ENCODE results near the gene FREY1.

DNA sequence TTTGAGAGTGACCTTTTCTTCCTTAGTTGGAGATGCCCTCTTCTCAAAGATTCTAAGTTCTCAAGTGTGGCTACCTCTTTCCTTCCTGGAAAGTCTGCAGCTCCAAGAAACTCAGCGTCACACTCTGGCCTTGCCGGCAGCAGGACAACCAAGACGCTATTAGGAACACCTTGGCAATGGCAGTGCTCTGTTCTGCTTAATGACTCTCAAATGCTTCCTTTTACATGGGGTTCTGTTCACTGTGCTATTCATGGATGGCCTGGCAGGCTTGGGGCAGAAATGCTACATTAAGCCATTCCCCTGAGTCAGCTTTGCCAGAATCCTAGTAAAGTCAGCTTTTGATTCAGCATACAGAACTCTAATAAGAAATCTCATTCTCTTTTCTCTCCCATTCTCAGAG, 41.3 kb upstream of the FREY1 start:
- TF ChIP-seq, protein P1, sequence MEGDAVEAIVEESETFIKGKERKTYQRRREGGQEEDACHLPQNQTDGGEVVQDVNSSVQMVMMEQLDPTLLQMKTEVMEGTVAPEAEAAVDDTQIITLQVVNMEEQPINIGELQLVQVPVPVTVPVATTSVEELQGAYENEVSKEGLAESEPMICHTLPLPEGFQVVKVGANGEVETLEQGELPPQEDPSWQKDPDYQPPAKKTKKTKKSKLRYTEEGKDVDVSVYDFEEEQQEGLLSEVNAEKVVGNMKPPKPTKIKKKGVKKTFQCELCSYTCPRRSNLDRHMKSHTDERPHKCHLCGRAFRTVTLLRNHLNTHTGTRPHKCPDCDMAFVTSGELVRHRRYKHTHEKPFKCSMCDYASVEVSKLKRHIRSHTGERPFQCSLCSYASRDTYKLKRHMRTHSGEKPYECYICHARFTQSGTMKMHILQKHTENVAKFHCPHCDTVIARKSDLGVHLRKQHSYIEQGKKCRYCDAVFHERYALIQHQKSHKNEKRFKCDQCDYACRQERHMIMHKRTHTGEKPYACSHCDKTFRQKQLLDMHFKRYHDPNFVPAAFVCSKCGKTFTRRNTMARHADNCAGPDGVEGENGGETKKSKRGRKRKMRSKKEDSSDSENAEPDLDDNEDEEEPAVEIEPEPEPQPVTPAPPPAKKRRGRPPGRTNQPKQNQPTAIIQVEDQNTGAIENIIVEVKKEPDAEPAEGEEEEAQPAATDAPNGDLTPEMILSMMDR (IDR thresholded peaks at IDR 0.05; ENCODE audit: insufficient read depth, low read length), result no peak
- TF ChIP-seq, protein P2, sequence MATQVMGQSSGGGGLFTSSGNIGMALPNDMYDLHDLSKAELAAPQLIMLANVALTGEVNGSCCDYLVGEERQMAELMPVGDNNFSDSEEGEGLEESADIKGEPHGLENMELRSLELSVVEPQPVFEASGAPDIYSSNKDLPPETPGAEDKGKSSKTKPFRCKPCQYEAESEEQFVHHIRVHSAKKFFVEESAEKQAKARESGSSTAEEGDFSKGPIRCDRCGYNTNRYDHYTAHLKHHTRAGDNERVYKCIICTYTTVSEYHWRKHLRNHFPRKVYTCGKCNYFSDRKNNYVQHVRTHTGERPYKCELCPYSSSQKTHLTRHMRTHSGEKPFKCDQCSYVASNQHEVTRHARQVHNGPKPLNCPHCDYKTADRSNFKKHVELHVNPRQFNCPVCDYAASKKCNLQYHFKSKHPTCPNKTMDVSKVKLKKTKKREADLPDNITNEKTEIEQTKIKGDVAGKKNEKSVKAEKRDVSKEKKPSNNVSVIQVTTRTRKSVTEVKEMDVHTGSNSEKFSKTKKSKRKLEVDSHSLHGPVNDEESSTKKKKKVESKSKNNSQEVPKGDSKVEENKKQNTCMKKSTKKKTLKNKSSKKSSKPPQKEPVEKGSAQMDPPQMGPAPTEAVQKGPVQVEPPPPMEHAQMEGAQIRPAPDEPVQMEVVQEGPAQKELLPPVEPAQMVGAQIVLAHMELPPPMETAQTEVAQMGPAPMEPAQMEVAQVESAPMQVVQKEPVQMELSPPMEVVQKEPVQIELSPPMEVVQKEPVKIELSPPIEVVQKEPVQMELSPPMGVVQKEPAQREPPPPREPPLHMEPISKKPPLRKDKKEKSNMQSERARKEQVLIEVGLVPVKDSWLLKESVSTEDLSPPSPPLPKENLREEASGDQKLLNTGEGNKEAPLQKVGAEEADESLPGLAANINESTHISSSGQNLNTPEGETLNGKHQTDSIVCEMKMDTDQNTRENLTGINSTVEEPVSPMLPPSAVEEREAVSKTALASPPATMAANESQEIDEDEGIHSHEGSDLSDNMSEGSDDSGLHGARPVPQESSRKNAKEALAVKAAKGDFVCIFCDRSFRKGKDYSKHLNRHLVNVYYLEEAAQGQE (IDR thresholded peaks at IDR 0.05; ENCODE audit: insufficient replicate concordance, low read depth), result no peak
- TF ChIP-seq POLR2AphosphoS5 (IDR thresholded peaks at IDR 0.05; ENCODE audit: low read depth), result no peak
